IPS-20b (cell line): ENCODE measurements around the gene BSPRY.
"Not testable (repeated sequence)": the region's sequence is repeated elsewhere in the genome, so short reads cannot be mapped to it uniquely, and the experiment has no call there.

Experiments used
- H3K27ac ChIP-seq: one replicate; pipeline ENCODE4 v1.5.1; 2013; ENCODE audit warnings: low read length
- H3K27me3 ChIP-seq: 2 replicates; pipeline ENCODE4 v1.6.1; 2013; ENCODE audit warnings: mild to moderate bottlenecking, low read length, inconsistent platforms; ENCODE audit not compliant: insufficient read depth
- H3K36me3 ChIP-seq: 2 replicates; pipeline ENCODE4 v1.6.1; 2013; ENCODE audit warnings: low read depth, mild to moderate bottlenecking, inconsistent platforms, low read length, moderate library complexity; ENCODE audit not compliant: insufficient read depth
- H3K4me1 ChIP-seq: 2 replicates; pipeline ENCODE4 v1.6.1; 2013; ENCODE audit warnings: mild to moderate bottlenecking, control low read depth, inconsistent platforms, low read length, moderate library complexity; ENCODE audit not compliant: insufficient read depth
- H3K4me3 ChIP-seq: 2 replicates; pipeline ENCODE4 v1.5.1; 2013; ENCODE audit warnings: mild to moderate bottlenecking, low read length, inconsistent platforms
- H3K9ac ChIP-seq: 2 replicates; pipeline ENCODE4 v1.6.1; 2013; ENCODE audit warnings: low read depth, mild to moderate bottlenecking, inconsistent platforms, low read length, moderate library complexity
- H3K9me3 ChIP-seq: 2 replicates; pipeline ENCODE4 v1.6.1; 2013; ENCODE audit warnings: mild to moderate bottlenecking, low read depth, low read length, inconsistent platforms; ENCODE audit not compliant: insufficient read depth

BSPRY gene

DNA sequence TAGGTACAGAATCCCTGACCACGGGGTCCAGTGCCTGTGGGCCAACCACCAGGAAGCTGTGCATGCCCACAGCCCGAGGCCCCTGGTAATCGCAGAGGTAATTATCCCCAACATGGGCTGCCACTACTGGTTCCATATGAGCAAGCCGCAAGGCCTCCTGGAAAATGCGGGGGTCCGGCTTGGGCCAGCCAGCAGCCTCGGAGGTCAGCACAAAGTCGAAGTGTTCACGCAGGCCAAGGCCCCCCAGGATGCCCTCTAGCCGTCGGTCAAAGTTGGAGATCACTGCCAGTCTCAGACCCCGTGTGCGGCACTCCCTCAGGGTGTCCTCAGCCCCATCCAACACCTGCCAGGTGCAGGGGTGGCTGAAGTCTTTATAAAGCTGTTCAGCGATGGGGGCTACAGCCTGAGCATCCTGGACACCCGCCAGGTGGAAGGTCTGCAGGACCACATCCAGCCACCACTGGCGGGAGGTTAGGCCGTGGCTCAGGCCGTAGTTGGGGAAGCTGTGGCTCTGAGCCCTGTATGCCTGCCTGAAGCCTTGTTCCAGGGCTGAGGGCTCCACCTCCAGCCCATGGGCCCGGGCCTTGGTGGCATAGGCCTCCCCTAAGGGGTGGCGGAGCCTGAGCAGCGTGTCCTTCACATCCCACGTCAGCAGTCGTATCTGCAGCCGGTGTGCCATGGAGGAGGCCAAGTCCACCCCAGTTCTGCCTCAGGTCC, 24.5 kb downstream of the BSPRY start:
- Histone ChIP-seq H3K27ac (no peak overlapping the region), H3K9me3 (no peaks in the 10 kb centered on the region), H3K9ac (no peak overlapping the region), H3K36me3 (peaks cover 19% of the 10 kb centered on the region), H3K4me3 (no peak overlapping the region), H3K27me3 (no peaks in the 10 kb centered on the region), H3K4me1 (no peaks in the 10 kb centered on the region)

GRCh38 chr9:113375057-113376023, 26.0 kb downstream of the BSPRY start:
- no peaks in the 10 kb centered on the region for H3K9me3 ChIP-seq
- peaks cover 19% of the 10 kb centered on the region for H3K36me3 ChIP-seq
- H3K9ac ChIP-seq, result no peak overlapping the region
- no peaks in the 10 kb centered on the region for H3K4me1 ChIP-seq
- H3K4me3 ChIP-seq, result peak overlapping the region; percentile 15; the same call in 1 of the 2 replicates
- H3K27ac ChIP-seq, result no peak overlapping the region
- no peaks in the 10 kb centered on the region for H3K27me3 ChIP-seq

DNA sequence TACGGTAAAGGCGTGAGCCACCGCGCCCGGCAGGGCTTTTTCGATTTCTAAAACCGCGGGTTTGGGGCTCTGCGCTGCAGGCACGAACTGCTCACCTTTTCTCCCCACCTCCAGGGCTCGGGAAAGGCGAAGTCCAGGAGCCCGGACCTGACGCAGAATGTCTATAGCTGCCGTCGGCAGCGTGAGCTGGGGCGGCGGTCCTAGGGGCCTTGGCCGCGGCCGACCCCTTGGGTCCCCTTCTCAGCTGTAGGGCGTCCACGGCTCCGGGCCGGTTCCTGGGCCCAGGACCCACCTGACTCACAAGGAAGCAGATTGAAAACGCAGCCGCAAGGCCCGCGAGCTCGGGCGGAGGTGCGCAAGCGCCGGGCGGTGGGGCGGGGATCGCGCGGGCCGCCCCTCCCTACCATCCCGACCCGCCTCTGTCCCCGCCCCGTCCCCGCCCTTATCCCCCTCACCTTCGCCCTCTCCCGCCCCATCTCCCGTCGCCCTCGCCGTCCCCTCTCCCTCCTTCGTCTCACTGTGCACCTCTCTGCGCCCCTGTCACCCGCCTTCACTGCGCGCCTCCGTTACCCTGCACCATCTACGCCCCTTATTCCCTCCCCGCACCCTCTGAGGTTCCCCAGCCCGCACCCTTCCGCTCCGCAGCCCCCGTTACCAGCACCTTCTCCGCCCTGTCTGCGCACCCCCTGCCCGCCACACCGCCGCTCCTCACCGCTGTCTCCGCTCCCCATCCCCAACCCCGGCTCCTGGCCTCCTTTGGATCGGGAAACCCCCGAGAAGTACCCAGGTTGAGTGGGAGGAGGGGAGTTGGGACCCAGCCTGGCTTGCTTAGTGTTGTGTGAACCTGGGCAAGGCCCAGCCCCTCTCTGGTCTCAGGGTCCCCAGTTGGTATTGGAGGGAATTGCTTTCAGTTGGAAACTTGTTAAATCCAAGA, 27.6 kb downstream of the BSPRY start, which contains the start of gene HDHD3:
Gene HDHD3, minus strand, starts transcription at position 353 of the 934 bp plus-strand sequence. CDS start 2,632 bp downstream, outside the sequence.
- Histone ChIP-seq H3K36me3 (peaks cover 19% of the 10 kb centered on the region), H3K27ac (peak within 1 kb of the TSS; percentile 65), H3K4me1 (no peaks in the 10 kb centered on the region; the same call in 1 of the 2 replicates), H3K4me3 (peak within 1 kb of the TSS; percentile 92), H3K9ac (peak within 1 kb of the TSS; percentile 81), H3K27me3 (no peaks in the 10 kb centered on the region), H3K9me3 (no peaks in the 10 kb centered on the region)

- H3K27ac ChIP-seq, H3K4me3 ChIP-seq, H3K27me3 ChIP-seq, H3K36me3 ChIP-seq, H3K9me3 ChIP-seq, H3K9ac ChIP-seq, H3K4me1 ChIP-seq: not testable (repeated sequence)
Observed at GRCh38 chr9:113379094-113379828, 29.9 kb downstream of the BSPRY start.

DNA sequence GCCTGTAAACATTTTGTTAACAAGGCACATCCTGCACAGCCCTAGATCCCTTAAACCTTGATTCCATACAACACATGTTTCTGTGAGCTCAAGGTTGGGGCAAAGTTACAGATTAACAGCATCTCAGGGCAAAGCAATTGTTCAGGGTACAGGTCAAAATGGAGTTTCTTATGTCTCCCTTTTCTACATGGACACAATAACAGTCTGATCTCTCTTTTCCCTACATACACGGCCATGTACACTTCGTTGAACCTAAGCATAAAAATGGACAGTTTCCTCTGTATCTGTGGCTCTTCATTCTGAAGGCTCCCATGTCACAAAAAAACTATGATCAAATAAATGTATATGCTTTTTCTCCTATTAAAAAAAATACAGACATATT, 30.5 kb downstream of the BSPRY start:
- not testable (repeated sequence) for H3K27ac ChIP-seq, H3K9me3 ChIP-seq, H3K4me3 ChIP-seq, H3K36me3 ChIP-seq, H3K4me1 ChIP-seq, H3K9ac ChIP-seq, H3K27me3 ChIP-seq

- no peaks in the 10 kb centered on the region for H3K36me3 ChIP-seq
- H3K4me3 ChIP-seq, result no peak overlapping the region
- H3K9ac ChIP-seq, result no peak overlapping the region
- H3K27me3 ChIP-seq, result no peaks in the 10 kb centered on the region
- no peak overlapping the region for H3K27ac ChIP-seq
- H3K4me1 ChIP-seq, result no peaks in the 10 kb centered on the region; the same call in 1 of the 2 replicates
- no peaks in the 10 kb centered on the region for H3K9me3 ChIP-seq
Observed at GRCh38 chr9:113380869-113381378, 31.6 kb downstream of the BSPRY start.

DNA sequence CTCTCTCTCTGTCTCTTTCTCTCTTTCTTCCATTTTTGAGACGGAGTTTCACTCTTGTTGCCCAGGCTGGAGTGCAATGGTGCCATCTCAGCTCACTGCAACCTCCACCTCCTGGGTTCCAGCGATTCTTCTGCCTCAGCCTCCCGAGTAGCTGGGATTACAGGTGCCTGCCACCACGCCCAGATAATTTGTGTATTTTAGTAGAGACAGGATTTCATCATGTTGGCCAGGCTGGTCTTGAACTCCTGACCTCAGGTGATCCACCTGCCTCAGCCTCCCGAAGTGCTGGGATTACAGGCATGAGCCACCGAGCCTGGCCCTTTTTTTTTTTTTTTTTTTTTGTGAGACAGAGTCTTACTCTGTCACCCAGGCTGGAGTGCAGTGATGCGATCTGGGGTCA, 32.1 kb downstream of the BSPRY start:
- not testable (repeated sequence) for H3K36me3 ChIP-seq, H3K9me3 ChIP-seq, H3K9ac ChIP-seq, H3K4me1 ChIP-seq, H3K4me3 ChIP-seq, H3K27ac ChIP-seq, H3K27me3 ChIP-seq

DNA sequence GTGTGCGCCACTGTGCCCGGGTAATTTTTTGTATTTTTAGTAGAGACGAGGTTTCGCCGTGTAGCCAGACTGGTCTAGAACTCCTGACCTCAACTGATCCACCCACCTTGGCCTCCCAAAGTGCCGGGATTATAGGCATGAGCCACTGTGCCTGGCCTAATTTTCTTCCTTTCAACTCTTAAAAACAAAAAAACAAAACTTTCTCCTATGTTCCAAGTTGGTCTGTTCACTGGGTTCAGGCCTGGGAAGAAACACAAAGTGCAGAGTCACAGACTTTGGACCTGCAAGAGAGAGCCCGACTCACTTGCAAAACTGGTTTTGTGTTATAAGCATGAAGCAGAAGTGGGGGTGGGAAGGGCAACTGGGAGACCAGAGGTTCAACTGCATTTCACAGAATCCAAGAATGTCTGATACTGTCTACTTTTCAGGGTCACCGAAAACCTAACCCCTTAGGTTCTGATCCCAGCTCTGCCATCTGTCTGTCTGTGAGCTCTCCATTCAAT, 32.6 kb downstream of the BSPRY start:
- H3K27ac ChIP-seq, result no peak overlapping the region
- no peaks in the 10 kb centered on the region for H3K9me3 ChIP-seq
- no peak overlapping the region for H3K4me3 ChIP-seq
- H3K4me1 ChIP-seq, result no peaks in the 10 kb centered on the region; the same call in 1 of the 2 replicates
- no peak overlapping the region for H3K9ac ChIP-seq
- no peaks in the 10 kb centered on the region for H3K27me3 ChIP-seq
- no peaks in the 10 kb centered on the region; the same call in 1 of the 2 replicates for H3K36me3 ChIP-seq

- Histone ChIP-seq H3K27me3 (no peaks in the 10 kb centered on the region), H3K27ac (no peak overlapping the region), H3K4me1 (no peaks in the 10 kb centered on the region), H3K36me3 (peaks cover 22% of the 10 kb centered on the region), H3K4me3 (no peak overlapping the region), H3K9ac (no peak overlapping the region), H3K9me3 (no peaks in the 10 kb centered on the region)
Observed at GRCh38 chr9:113386571-113387393, 37.4 kb downstream of the BSPRY start.
